ENCODE data around the gene SLC26A6.
A peak's percentile ranks its signal among the peaks of the same experiment; 100 is the strongest.

SLC26A6 gene

DNA sequence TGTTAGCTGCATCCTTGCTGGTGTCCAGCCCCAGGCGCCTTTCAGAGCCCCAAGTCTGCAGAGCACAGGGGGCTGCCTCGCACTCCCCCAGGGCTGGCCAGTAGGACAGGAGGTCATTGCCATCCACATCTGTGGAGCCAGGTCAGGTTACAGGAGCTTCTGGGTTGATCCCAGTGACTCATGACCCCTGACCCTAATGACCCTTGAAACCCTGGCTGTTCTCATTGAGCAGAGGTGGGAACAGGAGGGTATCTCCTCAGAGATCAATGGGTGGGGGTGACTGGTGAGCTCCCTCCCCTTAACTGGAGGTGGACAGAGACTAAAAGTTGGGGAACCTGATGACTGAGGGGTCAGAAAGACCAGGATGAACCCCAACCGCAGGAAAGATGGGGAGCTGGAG lies 6.1 kb upstream of the SLC26A6 start:
- H3K4me3 ChIP-seq (ENCODE audit: low read depth, low read length), result no peak overlapping the region
- TF ChIP-seq, protein P1, sequence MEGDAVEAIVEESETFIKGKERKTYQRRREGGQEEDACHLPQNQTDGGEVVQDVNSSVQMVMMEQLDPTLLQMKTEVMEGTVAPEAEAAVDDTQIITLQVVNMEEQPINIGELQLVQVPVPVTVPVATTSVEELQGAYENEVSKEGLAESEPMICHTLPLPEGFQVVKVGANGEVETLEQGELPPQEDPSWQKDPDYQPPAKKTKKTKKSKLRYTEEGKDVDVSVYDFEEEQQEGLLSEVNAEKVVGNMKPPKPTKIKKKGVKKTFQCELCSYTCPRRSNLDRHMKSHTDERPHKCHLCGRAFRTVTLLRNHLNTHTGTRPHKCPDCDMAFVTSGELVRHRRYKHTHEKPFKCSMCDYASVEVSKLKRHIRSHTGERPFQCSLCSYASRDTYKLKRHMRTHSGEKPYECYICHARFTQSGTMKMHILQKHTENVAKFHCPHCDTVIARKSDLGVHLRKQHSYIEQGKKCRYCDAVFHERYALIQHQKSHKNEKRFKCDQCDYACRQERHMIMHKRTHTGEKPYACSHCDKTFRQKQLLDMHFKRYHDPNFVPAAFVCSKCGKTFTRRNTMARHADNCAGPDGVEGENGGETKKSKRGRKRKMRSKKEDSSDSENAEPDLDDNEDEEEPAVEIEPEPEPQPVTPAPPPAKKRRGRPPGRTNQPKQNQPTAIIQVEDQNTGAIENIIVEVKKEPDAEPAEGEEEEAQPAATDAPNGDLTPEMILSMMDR (IDR thresholded peaks at IDR 0.05; ENCODE audit: low read depth, low read length, missing control alignments), result no peak
- DNase-seq (ENCODE audit: low read depth), result no peak

DNA sequence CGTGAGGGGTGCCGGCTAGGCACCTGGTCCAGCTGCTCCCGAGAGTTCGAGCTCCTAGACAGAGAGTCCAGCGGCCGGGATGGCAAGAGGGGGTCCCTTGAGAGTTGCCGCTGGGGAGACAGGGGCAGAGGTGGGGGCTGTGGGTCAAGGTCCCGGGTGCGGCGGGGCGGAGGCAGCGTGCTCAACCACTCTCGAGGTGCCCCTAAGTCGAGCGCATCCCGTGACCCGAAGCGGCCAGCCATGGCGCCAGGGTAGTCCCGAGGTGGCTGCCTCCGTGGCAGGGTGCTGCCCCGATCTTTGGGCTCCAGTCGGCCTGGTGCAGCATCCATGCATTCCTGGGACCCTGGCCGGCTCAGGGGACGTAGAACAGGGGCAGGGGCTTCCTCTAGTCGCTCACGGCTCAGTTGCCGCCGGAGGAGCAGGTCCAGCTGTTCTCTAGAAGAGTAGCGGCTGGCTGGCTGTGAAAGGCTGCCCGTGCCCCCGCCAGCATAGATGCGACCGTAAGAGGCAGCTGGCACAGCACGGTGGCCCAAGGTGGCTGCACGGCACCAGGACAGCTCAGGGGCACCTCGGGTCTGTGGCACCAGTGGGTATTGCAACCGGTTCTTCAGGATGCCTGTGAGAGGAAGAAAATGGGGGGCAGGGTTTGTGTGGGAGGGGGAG lies 4.8 kb upstream of the SLC26A6 start:
- TF ChIP-seq, protein P1 (IDR thresholded peaks at IDR 0.05; ENCODE audit: low read depth, low read length, missing control alignments), result no peak
- H3K4me3 ChIP-seq (ENCODE audit: low read depth, low read length), result no peak overlapping the region
- no peak for DNase-seq (ENCODE audit: low read depth)

DNA sequence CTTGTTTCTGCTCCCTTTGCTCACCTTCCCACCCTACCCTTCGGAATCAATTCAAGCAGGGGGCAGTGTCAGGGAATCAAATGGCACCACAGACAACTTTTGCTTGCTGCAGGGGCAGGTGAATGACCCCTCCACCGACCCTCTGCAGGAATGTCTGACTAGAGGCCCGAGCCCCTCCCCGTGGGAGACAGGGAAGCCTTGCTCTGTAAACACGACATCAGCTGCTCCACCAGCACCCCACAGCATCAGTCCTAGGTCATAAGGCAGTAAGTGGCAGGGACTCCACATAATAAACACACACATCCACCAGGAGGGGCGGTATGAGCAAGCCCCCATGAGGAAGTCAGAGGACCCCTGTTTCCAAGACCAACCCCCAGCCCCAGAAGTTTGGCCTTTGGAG lies 2.0 kb upstream of the SLC26A6 start:
- no peak for DNase-seq (ENCODE audit: low read depth)
- TF ChIP-seq, protein P1 (IDR thresholded peaks at IDR 0.05; ENCODE audit: low read depth, low read length, missing control alignments), result peak; percentile 10
- no peak overlapping the region for H3K4me3 ChIP-seq (ENCODE audit: low read depth, low read length)

DNA sequence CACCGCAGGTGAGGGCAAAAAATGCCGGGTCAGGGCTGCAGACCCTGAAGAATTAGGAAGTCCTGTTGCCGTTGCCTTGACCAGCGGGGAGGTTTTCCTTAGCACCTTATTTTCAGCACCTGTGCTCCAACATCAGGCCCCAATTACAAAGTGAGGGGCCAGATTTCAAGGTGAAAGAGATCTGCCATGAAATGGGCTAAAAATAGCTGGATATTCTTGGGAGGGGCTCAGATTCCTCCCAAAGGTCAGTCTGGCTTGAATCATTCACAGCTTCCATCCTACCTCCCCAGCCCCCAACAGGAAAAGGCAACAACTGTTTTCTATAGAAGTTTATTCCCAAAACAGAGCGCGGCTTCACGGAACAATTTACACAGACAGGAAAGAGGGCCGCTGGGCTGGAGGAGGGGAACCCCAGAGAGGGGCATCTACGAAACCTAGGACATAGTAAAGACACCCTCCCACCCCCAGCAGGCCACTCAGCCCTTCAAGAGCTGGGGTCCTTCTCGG lies 941 bp upstream of the SLC26A6 start:
- TF ChIP-seq, protein P1 (IDR thresholded peaks at IDR 0.05; ENCODE audit: low read depth, low read length, missing control alignments), result no peak
- no peak for DNase-seq (ENCODE audit: low read depth)
- H3K4me3 ChIP-seq (ENCODE audit: low read depth, low read length), result peak overlapping the region; percentile 87

DNA sequence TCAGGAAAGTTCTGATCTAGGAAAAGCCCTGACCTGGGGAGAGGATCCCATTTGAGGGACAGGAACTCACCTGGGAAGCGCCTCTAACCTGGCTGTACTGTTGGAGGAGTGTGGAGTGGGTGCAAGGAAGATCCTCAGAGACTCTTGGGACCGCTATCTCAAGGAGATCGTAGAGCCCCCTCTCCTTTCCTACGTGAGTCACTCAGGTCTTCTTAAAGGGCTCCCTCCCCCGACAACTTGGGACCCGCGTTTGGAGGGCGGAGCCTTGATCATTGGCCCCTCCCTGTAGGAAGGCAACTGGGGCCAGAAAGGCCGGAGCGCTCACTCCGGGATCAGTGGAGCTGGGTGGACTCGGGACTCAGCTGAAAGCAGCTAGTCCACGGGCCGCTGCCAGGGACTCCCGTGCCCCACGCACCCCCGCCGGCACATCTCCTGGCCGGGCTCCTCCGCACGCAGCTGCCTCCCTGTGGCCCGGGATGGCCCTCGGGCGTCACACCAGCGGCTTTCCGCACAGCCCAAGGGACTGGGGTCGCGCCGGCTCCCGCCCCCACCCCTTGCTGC lies 520 bp downstream of the SLC26A6 start:
- H3K4me3 ChIP-seq (ENCODE audit: low read depth, low read length), result peak overlapping the region; percentile 87
- DNase-seq (ENCODE audit: low read depth), result peak; percentile 24
- TF ChIP-seq, protein P1 (IDR thresholded peaks at IDR 0.05; ENCODE audit: low read depth, low read length, missing control alignments), result no peak

DNA sequence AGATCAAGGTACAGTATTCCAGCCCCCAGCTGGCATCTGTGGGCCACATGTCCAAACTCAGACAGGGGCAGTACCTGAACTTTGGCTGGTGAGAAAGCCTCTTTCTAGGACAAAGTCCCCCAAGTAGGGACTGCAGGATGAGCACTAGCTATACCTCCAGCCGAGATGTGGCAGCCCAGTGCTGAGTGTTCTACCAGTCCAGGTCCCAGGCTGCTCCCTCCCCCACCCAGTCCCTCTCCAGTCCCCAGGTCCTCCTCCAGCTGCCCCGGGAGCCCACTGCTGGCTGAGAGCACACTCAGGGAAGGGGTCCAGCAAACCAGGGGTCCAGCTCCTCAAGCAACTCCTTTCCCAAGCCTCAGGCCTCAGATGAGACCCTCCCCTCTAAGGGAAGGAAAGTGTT lies 1.5 kb downstream of the SLC26A6 start:
- TF ChIP-seq, protein P1 (IDR thresholded peaks at IDR 0.05; ENCODE audit: low read depth, low read length, missing control alignments), result no peak
- DNase-seq (ENCODE audit: low read depth), result no peak
- H3K4me3 ChIP-seq (ENCODE audit: low read depth, low read length), result no peak overlapping the region

DNA sequence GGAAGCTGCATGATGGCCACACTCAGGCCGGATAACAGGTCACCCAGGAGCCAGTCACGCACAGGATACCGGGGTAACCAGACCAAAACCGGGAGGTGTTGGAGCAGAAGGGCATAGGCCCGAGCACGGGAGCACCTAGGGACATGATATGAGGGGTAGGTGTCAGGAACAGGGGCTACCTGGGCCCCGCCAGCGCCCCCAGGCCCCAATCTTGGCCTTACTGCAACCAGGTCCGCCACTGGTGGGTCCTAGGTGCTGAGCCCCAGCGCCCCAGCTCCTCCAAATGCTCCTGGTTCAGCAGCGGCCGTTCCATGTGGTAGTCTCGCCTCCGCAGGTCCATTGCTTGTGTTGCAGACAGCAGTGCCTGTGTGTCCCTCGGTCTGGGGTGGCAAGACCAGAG lies 2.0 kb downstream of the SLC26A6 start:
- no peak overlapping the region for H3K4me3 ChIP-seq (ENCODE audit: low read depth, low read length)
- no peak for DNase-seq (ENCODE audit: low read depth)
- TF ChIP-seq, protein P1 (IDR thresholded peaks at IDR 0.05; ENCODE audit: low read depth, low read length, missing control alignments), result no peak

Data from GM12864 (cell line).